HFFc6 (cell line): ENCODE results near the gene H6PD. TPM values are rescaled to one million over a fixed set of nuclear protein-coding genes. Genes with fewer than 3 reads are reported as not detected.

Experiments
- DNase-seq: peaks from one replicate; pipeline ENCODE4 v3.0.0-alpha.2; 2018
- H3K27ac Mint-ChIP-seq: 2 replicates; pipeline ENCODE4 v1.8.0; 2020; ENCODE audit warnings: mild to moderate bottlenecking, mixed read lengths
- H3K27me3 Mint-ChIP-seq: 2 replicates; pipeline ENCODE4 v1.8.0; 2021; ENCODE audit warnings: mild to moderate bottlenecking, moderate library complexity, mixed read lengths; ENCODE audit not compliant: insufficient read depth
- H3K36me3 Mint-ChIP-seq: 2 replicates; pipeline ENCODE4 v1.8.0; 2021; ENCODE audit warnings: low read depth, mixed read lengths
- H3K4me1 Mint-ChIP-seq: 2 replicates; pipeline ENCODE4 v1.8.0; 2020; ENCODE audit warnings: low read depth, mixed read lengths
- H3K4me3 Mint-ChIP-seq: 2 replicates; pipeline ENCODE4 v1.8.0; 2020; ENCODE audit warnings: mild to moderate bottlenecking, moderate library complexity, mixed read lengths
- H3K9me3 Mint-ChIP-seq: 2 replicates; pipeline ENCODE4 v1.8.0; 2020; ENCODE audit warnings: mild to moderate bottlenecking, mixed read lengths
- CTCF ChIP-seq: fragments of 200-600 bp; sonication (generic); IDR thresholded peaks from 2 replicates; pipeline ENCODE4 v1.5.0; 2021; ENCODE audit warnings: antibody characterized with exemption, mild to moderate bottlenecking
- total RNA-seq, 6 experiments: library from RNA; stranded (reverse); fragmentation: NEBNext Ultra II Directional; extraction: Animal tissue kit (Norgen Biotek cat#: 25700); gene quantifications; 2 replicates in 1 of 6; 3 replicates in 5 of 6; pipeline ENCODE4 v1.2.3, GENCODE V29; 2021

The H6PD gene
- total RNA-seq, 6 experiments from 2014 or later, result 14.6 to 19.6 (median 16.1) TPM

DNA sequence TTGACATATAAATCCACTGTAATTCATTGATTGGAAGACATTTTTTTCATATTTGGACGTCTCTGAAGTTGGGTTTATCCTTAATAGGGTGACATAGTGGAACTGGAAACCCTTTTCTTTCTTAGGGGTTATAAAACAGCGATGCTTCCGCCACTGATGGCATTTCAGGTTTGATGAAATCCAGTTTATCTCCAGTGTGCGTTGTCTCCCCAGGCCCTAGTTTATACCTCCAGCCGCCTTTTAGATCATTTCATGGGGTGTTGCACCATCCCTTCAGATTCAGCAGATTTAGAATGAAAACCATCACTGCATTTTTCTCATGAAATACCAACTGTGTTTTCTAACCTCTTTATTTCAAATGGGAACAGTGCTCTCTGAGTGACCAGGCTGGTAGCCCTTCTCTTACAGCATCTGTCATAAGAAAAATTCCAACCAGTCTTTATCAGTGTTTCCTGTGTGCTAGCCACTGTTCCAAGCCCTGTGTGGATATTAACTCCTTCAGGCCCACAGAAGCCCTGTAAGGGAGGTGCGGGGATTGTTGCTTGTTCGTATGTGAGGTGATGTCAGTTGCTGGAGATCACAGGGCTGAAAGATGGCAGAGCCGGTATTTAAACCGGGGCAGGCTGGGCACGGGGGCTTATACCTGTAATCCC is 19.0 kb downstream of the H6PD start:
- Mint-ChIP-seq H3K9me3 (peaks cover 11% of the 10 kb centered on the region), H3K36me3 (peaks cover 11% of the 10 kb centered on the region), H3K4me1 (peaks cover 6% of the 10 kb centered on the region; the same call in 1 of the 2 replicates), H3K27me3 (no peaks in the 10 kb centered on the region), H3K27ac (no peak overlapping the region), H3K4me3 (no peak overlapping the region)
- TF ChIP-seq CTCF, result no peak
- no peak for DNase-seq

DNA sequence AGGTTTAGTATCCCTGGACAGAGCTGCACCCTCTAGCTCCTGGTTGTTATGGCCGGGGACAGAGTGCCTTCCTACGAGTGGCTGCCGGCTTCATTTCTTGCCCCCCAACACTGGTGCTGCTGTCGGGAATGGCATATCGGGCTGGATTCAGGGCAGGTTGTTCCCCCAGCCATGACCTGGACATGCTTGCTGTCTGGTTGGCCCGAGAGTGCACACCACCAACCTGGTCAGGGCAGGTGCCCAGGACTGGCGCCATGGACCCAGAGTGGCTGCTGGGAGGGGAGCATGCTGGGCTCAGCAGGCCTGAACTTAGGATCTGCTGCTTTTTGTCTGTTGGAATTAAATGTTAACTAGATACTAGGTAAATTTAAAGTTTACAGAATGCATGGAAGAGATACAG is 21.8 kb downstream of the H6PD start:
- H3K27ac Mint-ChIP-seq, result no peak overlapping the region
- DNase-seq, result no peak

GRCh38 chr1:9257851-9258250 is 23.3 kb downstream of the H6PD start:
- H3K27me3 Mint-ChIP-seq, result no peaks in the 10 kb centered on the region
- no peak overlapping the region for H3K27ac Mint-ChIP-seq
- peaks cover 37% of the 10 kb centered on the region for H3K9me3 Mint-ChIP-seq
- H3K36me3 Mint-ChIP-seq, result peaks cover 32% of the 10 kb centered on the region
- H3K4me1 Mint-ChIP-seq, result peaks cover 6% of the 10 kb centered on the region; the same call in 1 of the 2 replicates
- no peak for TF ChIP-seq CTCF
- H3K4me3 Mint-ChIP-seq, result no peak overlapping the region
- no peak for DNase-seq

More for the DNA sequence above, 21.8 kb downstream of the H6PD start:
- no peak for TF ChIP-seq CTCF
- Mint-ChIP-seq H3K36me3 (peaks cover 32% of the 10 kb centered on the region), H3K4me3 (no peak overlapping the region), H3K4me1 (peaks cover 6% of the 10 kb centered on the region; the same call in 1 of the 2 replicates), H3K27me3 (no peaks in the 10 kb centered on the region), H3K9me3 (peaks cover 37% of the 10 kb centered on the region)

GRCh38 chr1:9258629-9259028 is 24.1 kb downstream of the H6PD start:
- no peaks in the 10 kb centered on the region for H3K27me3 Mint-ChIP-seq
- peak overlapping the region; percentile 43; the same call in 1 of the 2 replicates for H3K27ac Mint-ChIP-seq
- H3K9me3 Mint-ChIP-seq, result peaks cover 37% of the 10 kb centered on the region

DNA sequence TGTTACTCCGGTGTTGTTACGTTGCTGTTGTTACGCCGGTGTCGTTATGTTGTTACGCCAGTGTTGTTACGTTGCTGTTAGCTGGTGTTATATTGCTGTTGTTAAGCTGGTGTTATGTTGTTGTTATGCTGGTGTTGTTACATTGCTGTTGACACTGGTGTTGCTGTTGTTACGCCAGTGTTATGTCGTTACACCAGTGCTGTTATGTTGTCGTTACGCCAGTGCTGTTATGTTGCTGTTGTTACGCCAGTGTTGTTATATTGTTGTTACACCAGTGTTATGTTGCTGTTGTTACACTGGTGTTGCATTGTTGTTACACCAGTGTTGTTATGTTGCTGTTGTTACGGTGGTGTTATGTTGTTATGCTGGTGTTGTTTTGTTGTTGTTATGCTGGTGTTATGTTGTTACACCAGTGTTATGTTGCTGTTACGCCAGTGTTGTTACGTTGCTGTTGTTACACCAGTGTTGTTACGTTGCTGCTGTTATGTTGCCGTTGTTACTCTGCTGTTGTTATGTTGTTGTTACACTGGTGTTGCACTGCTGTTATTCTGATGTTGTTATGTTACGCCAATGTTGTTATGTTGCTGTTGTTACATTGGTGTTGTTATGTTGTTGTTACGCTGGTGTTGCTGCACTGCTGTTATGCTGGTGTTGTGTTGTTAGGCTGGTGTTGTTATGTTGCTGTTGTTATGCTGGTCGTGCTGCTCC is 25.6 kb downstream of the H6PD start:
- DNase-seq, result no peak
- Mint-ChIP-seq H3K4me3 (no peak overlapping the region), H3K4me1 (no peaks in the 10 kb centered on the region), H3K27ac (peak overlapping the region; percentile 42), H3K36me3 (peaks cover 38% of the 10 kb centered on the region), H3K9me3 (peaks cover 37% of the 10 kb centered on the region), H3K27me3 (no peaks in the 10 kb centered on the region; the same call in 1 of the 2 replicates)
- TF ChIP-seq CTCF, result no peak

More at GRCh38 chr1:9258629-9259028, 24.1 kb downstream of the H6PD start:
- no peak for TF ChIP-seq CTCF
- peaks cover 2% of the 10 kb centered on the region; the same call in 1 of the 2 replicates for H3K4me1 Mint-ChIP-seq
- no peak for DNase-seq
- H3K36me3 Mint-ChIP-seq, result peaks cover 32% of the 10 kb centered on the region
- H3K4me3 Mint-ChIP-seq, result no peak overlapping the region
